Suppressor macrophage treated with lipopolysaccharide for 4 hours (primary cell): ENCODE measurements around the gene LNP1.
A peak's percentile ranks its signal among the peaks of the same experiment; 100 is the strongest.
"Not testable (repeated sequence)": the region's sequence is repeated elsewhere in the genome, so short reads cannot be mapped to it uniquely, and the experiment has no call there.

Source experiments
- DNase-seq: peaks from one replicate; pipeline ENCODE4 v3.0.0-alpha.2; 2020

The LNP1 gene, protein sequence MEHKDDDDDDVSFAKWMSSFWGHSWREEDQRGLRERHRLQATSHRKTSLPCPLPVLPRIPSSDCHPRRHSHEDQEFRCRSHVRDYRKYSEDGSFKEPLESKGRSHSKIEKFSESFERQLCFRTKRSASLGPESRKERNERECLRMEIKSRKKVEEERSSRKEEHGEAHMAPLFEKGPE

DNA sequence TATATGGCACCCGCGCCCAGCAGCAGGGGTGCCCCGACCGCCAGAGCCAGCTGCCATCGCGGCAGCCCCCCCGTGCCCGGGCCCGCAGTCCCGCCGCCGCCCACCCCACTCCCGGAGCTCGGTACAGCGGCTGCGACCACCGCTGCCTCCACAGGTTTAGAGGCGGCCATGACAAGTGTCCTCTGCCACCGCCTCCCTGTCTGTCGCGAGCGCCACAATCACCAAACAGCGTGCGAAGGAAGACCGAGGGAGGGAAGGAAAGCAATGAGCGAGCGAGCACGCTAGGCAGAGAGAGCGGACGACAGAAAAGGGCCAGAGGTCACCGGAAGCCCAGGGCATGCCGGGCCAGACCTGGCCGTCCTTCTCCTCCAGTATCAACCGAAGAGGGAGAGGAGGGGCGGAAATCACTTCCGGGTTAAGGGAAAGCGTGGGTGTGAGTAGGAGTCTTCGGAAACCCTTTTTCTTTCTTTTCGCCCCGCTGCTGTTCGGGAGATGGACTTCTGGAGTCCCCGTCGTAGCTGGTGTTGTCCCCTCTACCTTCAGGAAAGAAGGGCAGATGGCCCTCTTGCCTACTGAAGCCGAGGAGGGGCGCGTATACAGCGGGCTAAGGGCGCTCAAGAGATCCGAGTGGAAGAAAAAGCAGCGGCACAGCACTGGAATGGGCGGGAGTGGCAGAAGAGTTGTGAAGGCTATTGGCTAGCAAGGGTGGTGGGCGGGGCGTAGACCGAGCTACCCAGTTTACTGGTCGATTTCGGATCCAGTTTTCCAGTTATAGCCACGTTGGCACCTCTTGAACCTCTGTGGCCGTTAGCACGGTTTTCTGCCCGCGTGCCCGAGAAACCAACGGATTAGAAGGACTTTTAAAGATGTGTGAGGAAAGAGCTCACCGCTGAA is at the start of gene LNP1, which contains the start of gene TOMM70:
Gene LNP1 (plus strand): TSS at position 760 of the 894 bp plus-strand sequence. CDS start 28,191 bp downstream, outside the sequence.
Gene TOMM70 (minus strand): TSS at position 310 of the 894 bp plus-strand sequence. CDS start 140 bp downstream, at position 170.
- DNase-seq, result peak; percentile 97

DNA sequence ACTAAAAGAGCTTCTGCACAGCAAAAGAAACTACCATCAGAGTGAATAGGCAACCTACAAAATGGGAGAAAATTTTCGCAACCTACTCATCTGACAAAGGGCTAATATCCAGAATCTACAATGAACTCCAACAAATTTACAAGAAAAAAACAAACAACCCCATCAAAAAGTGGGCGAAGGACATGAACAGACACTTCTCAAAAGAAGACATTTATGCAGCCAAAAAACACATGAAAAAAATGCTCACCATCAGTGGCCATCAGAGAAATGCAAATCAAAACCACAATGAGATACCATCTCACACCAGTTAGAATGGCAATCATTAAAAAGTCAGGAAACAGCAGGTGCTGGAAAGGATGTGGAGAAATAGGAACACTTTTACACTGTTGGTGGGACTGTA is 49.6 kb upstream of the LNP1 start:
- not testable (repeated sequence) for DNase-seq

DNA sequence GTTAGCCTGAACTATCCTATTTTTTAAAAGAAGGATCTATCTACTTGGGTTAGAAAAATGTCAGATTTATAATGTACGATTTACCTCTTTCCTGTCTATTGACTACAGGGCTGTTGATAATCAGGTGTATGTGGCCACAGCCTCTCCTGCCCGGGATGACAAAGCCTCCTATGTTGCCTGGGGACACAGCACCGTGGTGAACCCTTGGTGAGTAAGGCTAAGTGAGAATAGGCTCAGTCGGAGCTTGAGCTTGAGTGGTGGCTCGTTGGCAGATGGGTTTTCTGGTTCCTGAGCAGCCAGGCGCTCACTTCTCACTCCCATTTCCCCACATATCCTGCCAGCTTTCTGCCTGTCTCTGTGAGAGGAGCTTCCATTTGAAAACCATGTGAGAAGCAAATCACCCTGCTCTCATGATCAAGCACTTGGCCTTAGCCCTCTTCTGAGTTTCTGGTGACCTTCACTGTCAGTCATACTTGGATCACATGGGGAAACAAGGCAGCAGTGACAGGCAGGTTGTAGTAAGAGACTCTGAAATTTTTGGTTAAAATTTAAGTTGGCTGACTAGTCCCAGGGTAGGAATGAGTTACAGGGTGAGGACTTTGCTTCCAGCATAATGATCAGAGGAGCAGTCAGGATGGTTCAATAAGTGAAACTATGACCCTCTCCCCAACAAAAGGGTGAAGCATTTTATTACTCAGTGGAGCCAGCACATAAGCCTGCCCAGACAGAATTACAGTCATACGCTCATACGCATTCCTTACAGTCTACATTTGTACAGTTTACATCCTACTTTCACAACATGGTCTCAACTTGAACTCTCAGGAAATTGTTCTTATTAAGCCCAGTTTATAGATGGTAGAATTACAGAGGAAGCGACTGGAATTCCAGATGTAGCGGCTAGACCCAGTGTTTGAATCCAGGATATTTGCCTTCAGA is 48.8 kb upstream of the LNP1 start:
- no peak for DNase-seq

DNA sequence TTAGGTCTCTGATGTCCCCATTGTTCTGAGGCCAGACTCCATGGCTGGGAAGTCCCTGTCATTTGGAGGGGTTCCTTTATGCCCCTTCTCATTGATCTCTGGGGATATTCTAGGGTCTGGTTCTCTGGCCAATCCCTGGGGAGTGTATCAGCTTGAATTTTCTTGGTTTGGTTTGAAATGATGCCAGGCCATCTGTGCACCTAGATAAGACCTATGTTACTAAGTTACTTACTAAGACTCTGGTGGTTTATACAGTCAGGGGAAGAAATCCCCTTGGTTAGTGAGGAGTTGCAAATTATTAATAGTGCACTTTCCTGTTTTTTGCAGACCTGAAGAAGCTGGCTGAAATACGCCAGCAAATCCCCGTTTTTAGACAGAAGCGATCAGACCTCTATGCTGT is 46.5 kb upstream of the LNP1 start:
- DNase-seq, result no peak

DNA sequence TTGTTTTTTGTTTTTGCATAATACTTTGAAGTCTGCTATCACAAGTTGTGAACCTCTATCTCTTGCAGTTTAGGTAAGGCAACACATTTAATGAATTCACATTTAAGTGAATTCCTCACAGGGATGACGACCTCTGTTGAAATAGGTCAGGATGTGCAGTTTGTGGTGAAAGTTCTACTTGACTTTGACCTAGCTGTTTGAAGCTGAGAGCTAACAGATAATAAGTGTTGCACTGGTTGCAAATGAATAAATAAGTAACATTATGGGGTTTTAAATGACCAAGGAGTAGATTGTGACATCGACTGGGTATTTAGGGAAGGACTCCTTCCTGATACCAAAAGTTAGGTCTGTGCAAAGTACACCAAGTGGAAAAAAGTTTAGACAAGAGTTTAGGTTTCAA is 42.9 kb upstream of the LNP1 start:
- no peak for DNase-seq

DNA sequence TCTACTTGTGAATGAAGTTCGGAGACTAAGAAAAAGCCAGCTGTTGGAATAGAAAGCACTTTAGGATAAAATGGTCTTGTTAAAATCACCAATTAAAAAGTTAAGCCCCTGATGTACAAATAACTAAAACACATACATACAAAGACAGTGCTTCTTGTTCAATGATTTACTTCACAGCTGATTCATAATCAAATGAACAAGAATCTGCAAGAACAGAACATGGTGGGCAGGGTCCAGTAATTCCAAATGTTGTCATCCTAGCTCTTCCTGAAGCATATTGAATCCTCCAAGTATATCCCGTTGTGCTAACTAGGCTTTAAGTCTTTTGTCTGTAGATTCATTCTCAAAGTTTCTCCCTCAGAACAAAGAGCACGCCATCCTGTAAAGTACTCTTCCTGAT is 42.3 kb upstream of the LNP1 start:
- no peak for DNase-seq

DNA sequence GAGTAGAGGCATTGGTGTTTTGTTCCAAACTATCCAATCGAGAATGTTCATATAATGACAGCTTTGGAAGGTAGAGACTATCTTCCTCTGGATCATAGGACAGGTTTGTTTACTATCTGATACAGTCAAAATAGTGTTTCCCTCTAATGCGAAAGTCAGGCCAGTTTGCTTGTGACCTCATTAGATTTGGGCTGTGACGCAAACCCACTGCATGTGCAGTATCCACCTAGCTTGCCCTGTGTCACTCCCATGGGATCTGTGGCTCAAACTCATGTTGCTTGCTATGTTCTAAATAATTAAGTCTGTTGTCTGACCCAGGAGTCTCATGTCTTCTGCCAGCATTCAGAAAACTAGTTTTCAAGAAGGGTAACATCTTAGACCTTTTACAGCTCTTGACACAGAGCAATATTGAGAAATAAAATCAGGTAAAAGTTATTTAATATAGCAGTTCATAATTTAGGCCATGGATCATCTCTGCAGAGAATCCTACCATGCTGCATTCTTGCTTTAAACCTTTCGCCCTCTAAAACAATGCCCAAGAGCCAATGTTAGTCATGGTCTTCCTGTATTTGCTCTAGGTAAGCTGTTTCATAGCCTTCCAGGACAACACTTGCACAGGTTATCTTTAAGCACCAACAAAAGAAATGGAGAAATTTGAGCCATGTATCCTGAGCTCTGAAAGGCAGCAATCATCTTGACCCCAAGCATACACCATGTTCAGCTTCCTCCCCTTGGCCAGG is 40.4 kb upstream of the LNP1 start:
- DNase-seq, result no peak

DNA sequence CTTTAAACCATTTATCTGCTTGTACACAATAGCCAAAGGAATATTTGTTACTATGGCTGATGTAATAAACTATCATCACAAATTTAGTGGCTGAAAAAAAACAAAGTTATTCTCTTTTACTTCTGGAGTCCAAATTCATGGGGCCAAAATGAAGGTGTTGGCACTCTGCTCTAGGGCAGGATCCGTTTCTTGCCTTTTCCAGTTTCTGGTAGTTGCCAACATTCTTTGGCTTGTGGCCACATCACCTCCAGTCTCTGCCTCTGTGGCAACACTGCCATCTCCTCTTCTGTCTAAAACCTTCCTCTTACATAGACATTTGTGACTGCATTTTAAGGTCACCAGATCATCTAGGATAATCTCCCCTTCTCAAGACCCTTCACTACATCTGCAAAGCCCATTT is 39.4 kb upstream of the LNP1 start:
- DNase-seq, result no peak

DNA sequence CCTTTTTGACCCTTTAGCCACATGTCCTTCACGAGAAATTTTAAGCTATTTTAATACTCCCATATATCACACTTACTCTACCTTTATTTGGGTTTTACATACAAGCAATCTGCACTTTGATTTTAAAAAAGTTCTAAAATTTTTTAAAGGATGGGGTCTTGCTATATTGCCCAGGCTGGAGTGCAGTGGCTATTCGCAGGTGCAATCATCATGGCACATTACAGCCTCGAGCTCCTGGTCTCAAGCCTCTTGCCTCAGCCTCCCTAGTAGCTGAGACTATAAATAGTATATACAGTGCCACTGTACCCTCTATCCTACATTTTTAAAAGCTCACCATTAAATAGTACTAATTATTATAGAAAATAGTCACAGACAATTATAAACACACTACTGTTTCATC is 36.9 kb upstream of the LNP1 start:
- DNase-seq, result no peak

DNA sequence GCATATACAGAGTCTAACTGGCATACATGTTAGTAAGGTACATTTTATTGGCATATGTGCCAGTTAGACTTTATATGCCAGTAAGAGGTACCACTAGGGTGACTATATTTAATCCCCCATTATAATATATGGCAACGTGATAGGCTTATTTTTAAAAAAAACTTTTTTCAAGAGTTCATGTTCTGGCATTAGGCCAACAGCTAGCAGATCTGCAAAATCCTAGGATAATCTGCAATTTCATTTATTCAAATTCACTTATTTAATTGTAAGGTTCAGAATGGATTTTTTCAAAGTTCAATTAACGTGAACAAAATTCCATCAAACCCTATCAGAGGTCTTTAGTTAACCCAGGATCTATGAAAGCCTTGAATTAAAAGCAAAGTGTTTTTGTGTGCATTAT is 34.9 kb upstream of the LNP1 start:
- DNase-seq, result no peak

DNA sequence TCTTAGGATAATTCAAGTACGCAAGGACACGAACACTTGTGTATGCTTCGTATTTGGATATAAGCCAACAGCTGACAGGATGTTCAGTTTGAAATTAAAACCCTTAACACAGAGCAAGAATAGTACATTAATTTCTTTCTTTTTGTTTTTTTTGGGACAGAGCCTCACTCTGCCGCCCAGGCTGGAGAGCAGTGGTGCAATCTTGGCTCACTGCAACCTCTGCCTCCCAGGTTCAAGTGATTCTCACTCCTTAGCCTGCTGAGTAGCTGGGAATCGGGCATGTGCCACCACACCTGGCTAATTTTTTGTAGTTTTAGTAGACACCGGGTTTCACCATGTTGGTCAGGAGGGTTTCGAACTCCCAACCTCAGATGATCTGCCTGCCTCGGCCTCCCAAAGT is 32.9 kb upstream of the LNP1 start:
- DNase-seq, result no peak

DNA sequence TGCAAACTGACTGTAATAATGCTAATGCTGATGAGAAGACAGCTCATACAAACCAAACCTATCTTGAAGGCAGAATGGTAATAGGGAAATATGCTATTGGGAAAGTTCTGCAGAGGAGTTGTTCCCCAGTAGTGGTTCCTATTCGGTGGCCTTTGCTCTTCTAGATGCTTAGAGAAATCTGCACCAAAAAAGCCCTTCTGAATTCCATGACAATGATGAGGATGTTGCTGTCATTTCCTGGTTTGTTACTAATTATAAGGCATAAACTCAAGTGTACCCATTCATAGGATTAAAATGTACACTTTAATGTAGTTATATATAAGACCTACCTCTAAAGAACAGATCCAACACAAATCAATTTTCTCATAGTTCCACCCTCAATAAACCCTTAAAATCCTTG is 30.6 kb upstream of the LNP1 start:
- no peak for DNase-seq

DNA sequence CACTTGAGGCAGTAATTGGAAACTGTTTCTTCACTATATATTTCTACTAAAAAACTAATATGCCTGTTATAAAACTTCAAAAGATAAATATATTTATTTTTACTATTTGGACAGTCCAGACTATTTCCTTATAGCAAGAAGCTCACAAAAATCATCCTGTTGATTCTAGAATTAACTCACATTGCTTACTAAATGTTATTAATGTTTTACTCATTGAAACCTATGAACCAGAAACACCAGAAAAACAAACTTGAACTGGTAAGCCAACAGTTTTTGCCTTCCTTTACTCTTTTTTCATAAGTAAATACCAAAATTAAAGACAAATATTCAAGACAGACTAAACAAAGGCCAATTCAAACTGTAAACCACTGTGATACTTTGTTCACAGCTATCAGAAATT is 26.8 kb upstream of the LNP1 start:
- DNase-seq, result no peak

DNA sequence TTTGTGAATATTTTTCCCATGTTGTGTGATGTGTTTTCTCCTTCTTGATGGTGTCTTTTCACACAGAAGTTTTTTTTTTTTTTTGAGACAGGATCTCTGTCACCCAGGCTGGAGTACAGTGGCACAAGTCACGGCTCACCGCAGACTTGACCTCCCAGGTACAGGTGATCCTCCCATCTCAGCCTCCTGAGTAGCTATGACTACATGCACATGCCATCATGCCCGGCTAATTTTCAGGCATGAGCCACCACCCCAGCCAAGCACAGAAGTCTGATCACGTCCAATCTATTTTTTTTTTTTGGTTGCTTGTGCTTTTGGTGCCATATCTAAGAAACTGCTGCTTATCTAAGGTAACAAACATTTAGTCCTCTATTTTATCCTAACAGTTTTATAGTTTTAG is 25.0 kb upstream of the LNP1 start:
- no peak for DNase-seq

DNA sequence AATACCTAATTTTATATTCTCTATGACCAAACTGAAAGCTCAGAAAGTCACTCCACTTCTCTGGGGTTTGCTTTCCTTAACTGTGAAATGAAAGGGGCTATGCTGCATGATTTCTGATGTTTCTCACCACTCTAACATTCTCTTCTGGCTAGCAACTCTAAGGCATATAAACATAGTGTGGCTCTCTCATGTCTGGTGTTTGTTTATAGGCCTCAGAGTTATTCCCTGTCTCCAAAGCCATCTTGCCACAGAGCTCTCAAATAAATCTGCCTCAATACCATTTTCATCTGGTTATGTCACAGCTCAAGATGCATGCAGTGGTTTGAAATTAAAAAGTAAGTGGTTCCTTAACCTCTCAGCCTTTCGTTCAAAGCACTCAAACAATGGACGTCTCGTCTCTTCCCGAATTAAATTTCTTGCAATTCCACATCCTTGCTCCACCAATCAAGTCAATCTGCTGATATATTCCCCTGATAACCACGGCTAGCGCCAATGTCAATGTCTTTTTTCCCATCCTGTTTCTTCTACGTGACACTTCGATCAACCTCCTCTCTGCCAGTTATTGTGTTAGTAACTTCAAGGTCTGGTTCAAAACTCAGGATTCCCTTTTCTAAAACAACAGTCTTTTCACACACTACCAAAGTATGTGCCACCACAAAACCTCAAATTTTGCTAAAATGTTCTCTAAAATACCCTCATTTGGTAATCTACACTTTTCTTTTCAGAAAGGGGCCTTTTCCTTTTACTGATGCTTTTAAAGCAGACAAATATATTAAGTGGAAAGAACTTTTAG is 16.4 kb upstream of the LNP1 start:
- DNase-seq, result no peak

DNA sequence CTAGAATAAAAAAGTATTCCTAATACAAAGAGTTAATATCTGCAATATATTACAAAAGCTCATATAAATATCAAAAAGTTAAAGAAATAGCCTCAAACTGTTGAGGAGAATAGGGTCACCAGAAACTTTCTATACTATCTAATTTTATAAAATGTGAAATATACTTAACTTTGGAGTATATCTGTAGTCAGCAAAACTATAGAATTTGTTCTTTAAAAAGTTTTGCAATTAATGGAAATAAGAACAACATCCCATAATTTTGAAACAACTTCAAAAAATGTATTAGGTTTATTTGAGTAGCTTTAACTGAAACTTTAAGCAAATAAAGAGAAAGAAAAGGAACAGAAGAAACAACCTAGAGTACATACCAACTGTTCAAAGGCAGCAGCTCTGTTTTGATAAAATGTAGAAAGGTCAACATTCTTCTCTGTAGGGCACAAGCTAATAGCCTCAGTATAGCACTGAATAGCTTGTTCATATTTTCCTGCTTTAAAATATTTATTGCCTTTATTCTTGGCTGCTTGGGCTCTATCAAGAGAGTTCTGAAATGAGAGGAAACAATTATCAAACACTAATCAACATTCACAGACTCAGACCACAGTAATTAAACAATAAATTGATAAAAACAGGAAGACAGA is 14.8 kb upstream of the LNP1 start:
- no peak for DNase-seq

DNA sequence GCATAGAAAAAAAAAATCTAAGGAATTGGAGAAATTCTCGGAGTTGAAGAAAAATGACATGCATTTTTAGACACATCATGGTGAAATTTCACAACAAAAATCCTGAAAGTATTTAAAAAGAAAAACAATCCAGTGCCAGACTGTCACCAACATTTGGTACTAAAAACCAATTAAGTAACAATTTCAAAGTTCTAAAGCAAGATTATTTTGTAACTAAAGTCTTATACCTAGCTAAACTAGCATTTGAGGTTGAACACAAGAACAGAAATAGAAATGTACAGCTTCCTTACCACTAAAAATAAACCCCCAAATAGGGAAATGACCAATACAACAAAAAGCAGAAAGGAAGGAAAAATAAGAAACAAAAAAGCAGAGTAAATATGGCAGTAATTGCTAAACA is 12.3 kb upstream of the LNP1 start:
- no peak for DNase-seq

DNA sequence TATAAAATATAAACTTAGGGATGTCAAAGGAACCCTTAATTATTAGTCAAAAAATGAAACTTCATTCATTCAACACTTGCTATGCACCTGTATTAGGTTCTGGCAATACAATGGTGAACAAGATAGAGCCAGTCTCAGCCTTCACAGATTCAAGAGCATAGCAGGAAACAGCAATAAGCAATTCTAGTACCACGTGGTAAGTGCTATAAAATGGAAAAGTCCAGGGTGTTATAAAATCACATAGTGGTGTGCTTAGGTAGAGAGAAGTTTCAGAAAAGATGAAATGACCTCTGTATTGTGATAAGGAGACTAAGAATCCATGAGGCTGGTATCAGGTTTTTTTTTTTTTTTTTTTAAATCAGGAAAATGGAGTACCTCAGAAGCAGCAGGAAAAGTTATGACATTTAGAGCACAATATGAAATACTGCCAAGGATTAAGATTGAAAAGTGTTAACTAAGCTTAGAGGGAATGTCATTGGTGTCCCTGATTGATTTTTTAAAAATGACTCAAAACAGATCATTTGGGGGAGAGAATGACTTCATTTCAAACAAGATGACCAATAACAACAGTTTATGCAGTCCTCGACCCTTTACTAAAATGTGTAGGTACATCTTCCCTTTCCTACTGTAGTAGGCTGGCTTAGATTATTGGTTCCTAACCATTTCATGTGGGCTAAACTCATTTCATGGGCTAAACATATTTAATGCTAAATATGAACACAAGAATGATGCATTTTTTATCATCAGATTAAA is 5.5 kb upstream of the LNP1 start:
- no peak for DNase-seq

DNA sequence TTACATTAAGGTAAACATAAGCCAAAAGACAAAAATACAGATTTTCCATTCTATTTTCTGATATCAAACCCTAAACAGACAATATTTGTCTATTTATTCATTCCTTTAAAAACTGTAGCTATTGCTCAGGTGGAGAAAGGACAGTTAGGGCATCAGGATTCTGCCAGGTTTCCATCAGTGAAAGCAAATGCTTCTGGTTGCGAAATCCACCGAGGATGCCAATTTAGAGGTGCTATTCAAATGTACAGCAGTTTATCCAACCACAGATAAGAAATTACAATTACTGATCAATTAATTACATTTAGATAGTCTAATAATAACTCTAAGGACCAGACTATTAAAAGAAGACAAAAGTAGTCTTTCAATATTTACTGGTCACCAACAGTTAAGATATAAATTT is 4.4 kb upstream of the LNP1 start:
- DNase-seq, result no peak

DNA sequence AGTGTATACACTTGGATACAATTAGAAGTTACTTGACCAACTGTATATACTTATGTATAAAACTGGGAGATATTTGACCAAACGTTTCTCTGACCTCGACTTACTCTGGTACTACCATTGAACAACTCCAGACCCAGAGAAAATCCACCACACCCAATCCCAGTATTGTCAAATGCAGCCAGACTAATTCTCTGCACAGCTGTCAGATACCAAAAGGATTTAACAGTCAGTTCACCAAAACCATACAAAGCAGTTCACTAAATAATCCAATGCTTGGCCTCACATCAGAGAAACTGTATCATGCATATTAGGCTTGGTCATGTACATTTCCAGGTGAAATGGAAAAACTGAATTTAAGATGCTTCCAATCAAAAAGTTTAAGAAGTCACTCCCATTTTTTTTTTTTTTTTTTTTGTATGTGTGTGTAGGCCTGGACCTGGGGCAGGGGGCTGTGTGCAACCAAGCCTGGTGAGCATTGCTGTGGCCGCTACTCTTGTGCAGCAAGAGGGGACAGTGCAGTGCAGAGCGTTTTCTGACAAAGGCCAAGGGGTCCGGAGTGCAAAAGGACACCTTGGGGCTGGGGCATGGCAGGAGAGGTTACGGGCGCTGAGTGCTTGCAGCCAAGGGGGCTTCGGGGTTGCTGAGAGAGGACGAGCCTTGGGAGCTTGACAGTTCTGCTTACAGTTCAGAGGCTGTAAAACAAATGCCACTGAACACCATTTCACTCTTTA is 1.8 kb upstream of the LNP1 start:
- no peak for DNase-seq
